ENCODE results near the gene TSEN2. TPM values are rescaled to one million over a fixed set of nuclear protein-coding genes. Genes with fewer than 3 reads are reported as not detected.
A peak's percentile ranks its signal among the peaks of the same experiment; 100 is the strongest.

TSEN2 gene
- total and polyA plus RNA-seq, 12 donors = 11.1 to 27.6 (median 20.5) TPM

GRCh38 chr3:12489832-12490231 is 5.6 kb downstream of the TSEN2 start:
- Histone ChIP-seq H3K27ac (no peak overlapping the region), H3K36me3 (replicated peaks in 1 of 2) (peaks cover 0 to 16% of the 10 kb centered on the region in 2 donors), H3K4me1 (replicated peaks in 1 of 2) (peaks cover 7 to 10% of the 10 kb centered on the region in 2 donors), H3K4me3 (no peak overlapping the region), H3K27me3 (no peaks in the 10 kb centered on the region), H3K9me3 (replicated peaks in 1 of 3) (no peaks in the 10 kb centered on the region)
- DNase-seq = no peak
- intact Hi-C loops (cut with DNase I) = loop anchor here in 1 of 2 donors (10.0 kb wide), 1 partner anchor 235 kb away; no protein-coding TSS in a partner anchor
- TF ChIP-seq POLR2A (IDR thresholded peaks at IDR 0.05) (no peak), CTCF (IDR thresholded peaks at IDR 0.05) (no peak)
- WGBS, 4 donors = 78 to 83% (median 82%) methylated on average over 4 of the region's 4 CpGs

- DNase-seq = peak in 1 of 7 donors; percentile 48
- TF ChIP-seq CTCF (IDR thresholded peaks at IDR 0.05) = no peak
- no peak for TF ChIP-seq POLR2A (IDR thresholded peaks at IDR 0.05)
- Histone ChIP-seq H3K27me3 (no peaks in the 10 kb centered on the region), H3K27ac (no peak overlapping the region), H3K36me3 (replicated peaks in 1 of 2) (peaks cover 0 to 16% of the 10 kb centered on the region in 2 donors), H3K9me3 (replicated peaks in 1 of 3) (no peaks in the 10 kb centered on the region), H3K4me3 (no peak overlapping the region), H3K4me1 (replicated peaks in 1 of 2) (peaks cover 0 to 3% of the 10 kb centered on the region in 2 donors)
- intact Hi-C loops (cut with DNase I) = no loop called here
- 88 to 95% (median 92%) methylated on average over 3 of the region's 3 CpGs for WGBS, 4 donors
Measured at GRCh38 chr3:12490547-12490946, 6.3 kb downstream of the TSEN2 start.

- WGBS, 4 donors = 89 to 96% (median 95%) methylated on average over 6 to 8 of the region's 8 CpGs
- no peaks in the 10 kb centered on the region for H3K9me3 ChIP-seq (replicated peaks in 1 of 3)
- intact Hi-C loops (cut with DNase I) = no loop called here
- H3K36me3 ChIP-seq (replicated peaks in 1 of 2) = peaks cover 0 to 37% of the 10 kb centered on the region in 2 donors
- DNase-seq = peak in 1 of 7 donors; percentile 35
- H3K27ac ChIP-seq = no peak overlapping the region
- peaks cover 0 to under 1% of the 10 kb centered on the region in 2 donors for H3K4me1 ChIP-seq (replicated peaks in 1 of 2)
- TF ChIP-seq POLR2A (IDR thresholded peaks at IDR 0.05) = no peak
- no peak for TF ChIP-seq CTCF (IDR thresholded peaks at IDR 0.05)
- no peaks in the 10 kb centered on the region for H3K27me3 ChIP-seq
- H3K4me3 ChIP-seq = no peak overlapping the region
Measured at GRCh38 chr3:12495749-12496452, 11.6 kb downstream of the TSEN2 start.

- no peaks in the 10 kb centered on the region for H3K27me3 ChIP-seq
- no peaks in the 10 kb centered on the region for H3K9me3 ChIP-seq (replicated peaks in 1 of 3)
- peaks cover 0 to 37% of the 10 kb centered on the region in 2 donors for H3K36me3 ChIP-seq (replicated peaks in 1 of 2)
Measured at GRCh38 chr3:12496453-12496761, 12.1 kb downstream of the TSEN2 start.

More at GRCh38 chr3:12496453-12496761, 12.1 kb downstream of the TSEN2 start:
- H3K4me3 ChIP-seq = no peak overlapping the region
- no peak for DNase-seq
- intact Hi-C loops (cut with DNase I) = no loop called here
- no peak for TF ChIP-seq POLR2A (IDR thresholded peaks at IDR 0.05)
- no peak for TF ChIP-seq CTCF (IDR thresholded peaks at IDR 0.05)
- peaks cover 4 to 6% of the 10 kb centered on the region in 2 donors for H3K4me1 ChIP-seq (replicated peaks in 1 of 2)
- H3K27ac ChIP-seq = no peak overlapping the region
- 93 to 100% (median 97%) methylated on average over 1 of the region's 1 CpG for WGBS, 4 donors
